ENCODE data around the gene WEE2. TPM values are rescaled to one million over a fixed set of nuclear protein-coding genes. Genes with fewer than 3 reads are reported as not detected.

Gene WEE2
- polyA plus RNA-seq, 1 donor from 2014 or later, result 0.63 TPM

DNA sequence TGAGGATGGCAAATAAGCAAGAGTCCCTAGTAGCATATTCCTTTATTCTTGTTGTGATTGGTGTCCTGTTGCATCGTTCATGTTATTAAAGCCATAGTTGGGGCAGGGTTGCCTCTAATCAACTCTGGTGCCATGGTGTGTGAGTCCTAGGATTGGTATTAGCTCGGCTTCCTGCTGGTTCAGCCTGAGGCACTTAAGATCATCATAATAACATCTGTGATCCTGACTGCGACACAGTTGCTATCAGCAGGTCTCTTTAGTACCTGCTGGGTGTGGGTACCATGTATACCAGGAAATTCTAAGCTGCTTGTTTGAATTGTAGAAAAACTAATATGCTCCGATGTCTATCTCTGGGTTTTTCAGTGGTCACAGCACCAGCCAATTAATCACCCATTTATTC is 1.6 kb downstream of the WEE2 start:
- TF ChIP-seq TAF1 (IDR thresholded peaks at IDR 0.05; ENCODE audit: low read depth) (no peak), EP300 (conservative IDR thresholded peaks at IDR 0.05; ENCODE audit: poor library complexity, severe bottlenecking) (no peak), SMC3 (conservative IDR thresholded peaks at IDR 0.05; ENCODE audit: poor library complexity) (no peak), POLR2AphosphoS5 (IDR thresholded peaks at IDR 0.05) (no peak), EZH2 (IDR thresholded peaks at IDR 0.05; ENCODE audit: borderline replicate concordance, insufficient read depth, low read length, poor library complexity, severe bottlenecking) (no peak), MXI1 (conservative IDR thresholded peaks at IDR 0.05; ENCODE audit: poor library complexity, severe bottlenecking) (no peak), RAD21 (conservative IDR thresholded peaks at IDR 0.05) (no peak)
- TF ChIP-seq, protein P1, sequence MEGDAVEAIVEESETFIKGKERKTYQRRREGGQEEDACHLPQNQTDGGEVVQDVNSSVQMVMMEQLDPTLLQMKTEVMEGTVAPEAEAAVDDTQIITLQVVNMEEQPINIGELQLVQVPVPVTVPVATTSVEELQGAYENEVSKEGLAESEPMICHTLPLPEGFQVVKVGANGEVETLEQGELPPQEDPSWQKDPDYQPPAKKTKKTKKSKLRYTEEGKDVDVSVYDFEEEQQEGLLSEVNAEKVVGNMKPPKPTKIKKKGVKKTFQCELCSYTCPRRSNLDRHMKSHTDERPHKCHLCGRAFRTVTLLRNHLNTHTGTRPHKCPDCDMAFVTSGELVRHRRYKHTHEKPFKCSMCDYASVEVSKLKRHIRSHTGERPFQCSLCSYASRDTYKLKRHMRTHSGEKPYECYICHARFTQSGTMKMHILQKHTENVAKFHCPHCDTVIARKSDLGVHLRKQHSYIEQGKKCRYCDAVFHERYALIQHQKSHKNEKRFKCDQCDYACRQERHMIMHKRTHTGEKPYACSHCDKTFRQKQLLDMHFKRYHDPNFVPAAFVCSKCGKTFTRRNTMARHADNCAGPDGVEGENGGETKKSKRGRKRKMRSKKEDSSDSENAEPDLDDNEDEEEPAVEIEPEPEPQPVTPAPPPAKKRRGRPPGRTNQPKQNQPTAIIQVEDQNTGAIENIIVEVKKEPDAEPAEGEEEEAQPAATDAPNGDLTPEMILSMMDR (IDR thresholded peaks at IDR 0.05; ENCODE audit: poor library complexity, severe bottlenecking), result no peak
- TF ChIP-seq, protein P2, sequence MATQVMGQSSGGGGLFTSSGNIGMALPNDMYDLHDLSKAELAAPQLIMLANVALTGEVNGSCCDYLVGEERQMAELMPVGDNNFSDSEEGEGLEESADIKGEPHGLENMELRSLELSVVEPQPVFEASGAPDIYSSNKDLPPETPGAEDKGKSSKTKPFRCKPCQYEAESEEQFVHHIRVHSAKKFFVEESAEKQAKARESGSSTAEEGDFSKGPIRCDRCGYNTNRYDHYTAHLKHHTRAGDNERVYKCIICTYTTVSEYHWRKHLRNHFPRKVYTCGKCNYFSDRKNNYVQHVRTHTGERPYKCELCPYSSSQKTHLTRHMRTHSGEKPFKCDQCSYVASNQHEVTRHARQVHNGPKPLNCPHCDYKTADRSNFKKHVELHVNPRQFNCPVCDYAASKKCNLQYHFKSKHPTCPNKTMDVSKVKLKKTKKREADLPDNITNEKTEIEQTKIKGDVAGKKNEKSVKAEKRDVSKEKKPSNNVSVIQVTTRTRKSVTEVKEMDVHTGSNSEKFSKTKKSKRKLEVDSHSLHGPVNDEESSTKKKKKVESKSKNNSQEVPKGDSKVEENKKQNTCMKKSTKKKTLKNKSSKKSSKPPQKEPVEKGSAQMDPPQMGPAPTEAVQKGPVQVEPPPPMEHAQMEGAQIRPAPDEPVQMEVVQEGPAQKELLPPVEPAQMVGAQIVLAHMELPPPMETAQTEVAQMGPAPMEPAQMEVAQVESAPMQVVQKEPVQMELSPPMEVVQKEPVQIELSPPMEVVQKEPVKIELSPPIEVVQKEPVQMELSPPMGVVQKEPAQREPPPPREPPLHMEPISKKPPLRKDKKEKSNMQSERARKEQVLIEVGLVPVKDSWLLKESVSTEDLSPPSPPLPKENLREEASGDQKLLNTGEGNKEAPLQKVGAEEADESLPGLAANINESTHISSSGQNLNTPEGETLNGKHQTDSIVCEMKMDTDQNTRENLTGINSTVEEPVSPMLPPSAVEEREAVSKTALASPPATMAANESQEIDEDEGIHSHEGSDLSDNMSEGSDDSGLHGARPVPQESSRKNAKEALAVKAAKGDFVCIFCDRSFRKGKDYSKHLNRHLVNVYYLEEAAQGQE (IDR thresholded peaks at IDR 0.05; ENCODE audit: borderline replicate concordance), result no peak
- Histone ChIP-seq H3K4me3 (ENCODE audit: low read length) (no peak overlapping the region), H4K20me1 (ENCODE audit: insufficient read depth) (no peaks in the 10 kb centered on the region), H3F3A (ENCODE audit: insufficient read depth, low read length, poor library complexity, severe bottlenecking) (no peaks in the 10 kb centered on the region), H3K4me2 (ENCODE audit: low read length) (no peak overlapping the region), H3K9ac (ENCODE audit: low read length) (no peak overlapping the region), H3K9me2 (ENCODE audit: insufficient read depth, low read length) (no peaks in the 10 kb centered on the region), H3K36me3 (ENCODE audit: insufficient read depth, low read length) (no peaks in the 10 kb centered on the region), H3K79me2 (replicated peaks; ENCODE audit: insufficient read depth, low read length) (no peaks in the 10 kb centered on the region), H3K9me3 (ENCODE audit: low read length) (no peaks in the 10 kb centered on the region), H2AFZ (ENCODE audit: low read depth, low read length) (no peak overlapping the region), H3K27ac (ENCODE audit: low read length) (no peak overlapping the region), H3K27me3 (ENCODE audit: insufficient read depth, low read depth, low read length) (no peaks in the 10 kb centered on the region)

DNA sequence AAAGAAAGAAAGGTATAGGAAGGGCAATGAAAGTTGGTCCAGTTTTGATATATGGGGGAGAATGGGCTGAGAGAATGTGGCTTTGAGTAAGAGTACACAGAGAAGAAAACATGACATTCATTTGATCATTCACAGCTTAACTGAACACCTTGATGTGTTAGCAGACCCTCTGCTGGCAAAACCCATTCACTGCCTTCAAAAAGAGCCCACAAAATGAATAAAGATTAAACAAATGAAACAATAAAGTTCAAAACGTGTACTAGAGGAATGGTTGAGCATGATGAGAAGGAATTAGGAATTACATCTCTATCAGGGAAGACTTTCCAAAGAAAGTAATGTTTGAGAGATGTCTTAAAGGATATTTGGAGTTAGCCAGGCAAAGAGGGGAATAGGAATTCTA is 2.1 kb downstream of the WEE2 start:
- no peak overlapping the region for H3K4me3 ChIP-seq (ENCODE audit: low read length)
- no peaks in the 10 kb centered on the region for H3K27me3 ChIP-seq (ENCODE audit: insufficient read depth, low read depth, low read length)
- H3K9me2 ChIP-seq (ENCODE audit: insufficient read depth, low read length), result no peaks in the 10 kb centered on the region
- H3K4me2 ChIP-seq (ENCODE audit: low read length), result no peak overlapping the region
- H4K20me1 ChIP-seq (ENCODE audit: insufficient read depth), result no peaks in the 10 kb centered on the region
- H2AFZ ChIP-seq (ENCODE audit: low read depth, low read length), result no peak overlapping the region
- H3K27ac ChIP-seq (ENCODE audit: low read length), result no peak overlapping the region
- H3K9me3 ChIP-seq (ENCODE audit: low read length), result no peaks in the 10 kb centered on the region
- no peaks in the 10 kb centered on the region for H3K79me2 ChIP-seq (replicated peaks; ENCODE audit: insufficient read depth, low read length)
- TF ChIP-seq, protein P2 (IDR thresholded peaks at IDR 0.05; ENCODE audit: borderline replicate concordance), result no peak
- TF ChIP-seq POLR2AphosphoS5 (IDR thresholded peaks at IDR 0.05) (no peak), RAD21 (conservative IDR thresholded peaks at IDR 0.05) (no peak), EP300 (conservative IDR thresholded peaks at IDR 0.05; ENCODE audit: poor library complexity, severe bottlenecking) (no peak), EZH2 (IDR thresholded peaks at IDR 0.05; ENCODE audit: borderline replicate concordance, insufficient read depth, low read length, poor library complexity, severe bottlenecking) (no peak), MXI1 (conservative IDR thresholded peaks at IDR 0.05; ENCODE audit: poor library complexity, severe bottlenecking) (no peak), TAF1 (IDR thresholded peaks at IDR 0.05; ENCODE audit: low read depth) (no peak), SMC3 (conservative IDR thresholded peaks at IDR 0.05; ENCODE audit: poor library complexity) (no peak)
- TF ChIP-seq, protein P1 (IDR thresholded peaks at IDR 0.05; ENCODE audit: poor library complexity, severe bottlenecking), result no peak
- no peak overlapping the region for H3K9ac ChIP-seq (ENCODE audit: low read length)
- no peaks in the 10 kb centered on the region for H3F3A ChIP-seq (ENCODE audit: insufficient read depth, low read length, poor library complexity, severe bottlenecking)
- no peaks in the 10 kb centered on the region for H3K36me3 ChIP-seq (ENCODE audit: insufficient read depth, low read length)
